ENCODE results near the gene KLHL5.

DNA sequence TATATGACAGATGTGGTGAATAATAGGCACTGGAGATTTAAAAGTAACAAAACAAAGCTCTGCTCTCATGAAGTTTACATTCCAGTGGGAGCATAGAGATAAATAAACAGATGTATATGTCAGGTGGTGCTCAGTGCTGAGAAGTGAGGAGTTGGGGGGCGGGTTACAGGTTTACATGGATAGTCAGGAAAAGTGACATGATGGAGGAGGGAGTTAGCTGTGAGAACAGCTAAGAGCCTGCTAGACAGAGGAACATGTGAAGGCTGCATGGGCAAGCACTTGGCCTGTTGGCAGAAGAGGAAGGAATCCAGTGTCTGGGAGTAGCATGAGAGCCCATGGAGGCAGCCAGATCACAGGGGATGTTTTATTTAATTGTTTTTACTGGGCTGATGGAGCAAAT lies 19.7 kb upstream of the KLHL5 start:
- no peak for TF ChIP-seq CTCF (IDR thresholded peaks at IDR 0.05 in 4 of 5, conservative IDR thresholded peaks at IDR 0.05 in 1 of 5)
- TF ChIP-seq POLR2A (IDR thresholded peaks at IDR 0.05): no peak

Data from gastrocnemius medialis (tissue), 4 donors.